GM23338 (cell line): ENCODE data around the gene OTUB2. TPM values are rescaled to one million over a fixed set of nuclear protein-coding genes. Genes with fewer than 3 reads are reported as not detected.

Experiments
- ATAC-seq: fragments of 200-7000 bp; cut with Tn5 transposase; 3 replicates; pipeline ENCODE4 v1.9.1; 2020
- DNase-seq: peaks from one replicate; pipeline ENCODE4 v3.0.0-alpha.2; 2015; ENCODE audit warnings: low spot score
- H2AFZ ChIP-seq: fragments of 200-600 bp; sonication (generic); 2 replicates; pipeline ENCODE4 v1.8.0; 2016; ENCODE audit warnings: antibody characterized with exemption, mild to moderate bottlenecking, moderate library complexity
- H3F3A ChIP-seq: fragments of 200-600 bp; sonication (generic); replicated peaks from 2 replicates; pipeline ENCODE4 v1.8.0; 2017; ENCODE audit warnings: antibody characterized with exemption, mixed run types, low read depth
- H3K27ac ChIP-seq: fragments of 200-600 bp; sonication (generic); 2 replicates; pipeline ENCODE4 v1.6.1; 2016; ENCODE audit warnings: low read depth
- H3K27me3 ChIP-seq: fragments of 200-600 bp; sonication (generic); 2 replicates; pipeline ENCODE4 v1.8.0; 2016; ENCODE audit warnings: mild to moderate bottlenecking, mixed run types, moderate library complexity; ENCODE audit not compliant: insufficient read depth
- H3K36me3 ChIP-seq: fragments of 200-600 bp; sonication (generic); 2 replicates; pipeline ENCODE4 v1.8.0; 2016; ENCODE audit warnings: mild to moderate bottlenecking; ENCODE audit not compliant: insufficient read depth
- H3K4me1 ChIP-seq: fragments of 200-600 bp; sonication (generic); 2 replicates; pipeline ENCODE4 v1.8.0; 2016; ENCODE audit warnings: mild to moderate bottlenecking, moderate library complexity; ENCODE audit not compliant: insufficient read depth
- H3K4me2 ChIP-seq: fragments of 200-600 bp; sonication (generic); 2 replicates; pipeline ENCODE4 v1.7.1; 2017; ENCODE audit warnings: mixed run types
- H3K4me3 ChIP-seq: fragments of 200-600 bp; sonication (generic); 2 replicates; pipeline ENCODE4 v1.6.1; 2016; ENCODE audit warnings: mixed run types
- H3K79me2 ChIP-seq: fragments of 200-600 bp; sonication (generic); replicated peaks from 2 replicates; pipeline ENCODE4 v1.8.0; 2017; ENCODE audit warnings: mild to moderate bottlenecking; ENCODE audit not compliant: insufficient read depth
- H3K9me2 ChIP-seq: fragments of 200-600 bp; sonication (generic); 2 replicates; pipeline ENCODE4 v1.8.0; 2017; ENCODE audit not compliant: insufficient read depth
- H4K20me1 ChIP-seq: fragments of 200-600 bp; sonication (generic); replicated peaks from 2 replicates; pipeline ENCODE4 v1.8.0; 2017; ENCODE audit warnings: mild to moderate bottlenecking; ENCODE audit not compliant: insufficient read depth
- H3K27ac Mint-ChIP-seq: 2 replicates; pipeline ENCODE4 v1.8.0; 2020; ENCODE audit warnings: inconsistent platforms, mild to moderate bottlenecking, moderate library complexity, mixed read lengths
- H3K27me3 Mint-ChIP-seq: 3 replicates; pipeline ENCODE4 v1.8.0; 2022; ENCODE audit warnings: low read depth, mild to moderate bottlenecking, moderate library complexity, mixed read lengths, inconsistent platforms; ENCODE audit not compliant: insufficient read depth, poor library complexity
- H3K36me3 Mint-ChIP-seq: 3 replicates; pipeline ENCODE4 v1.8.0; 2021; ENCODE audit warnings: low read depth, mild to moderate bottlenecking, inconsistent platforms, moderate library complexity, mixed read lengths
- H3K4me1 Mint-ChIP-seq: 3 replicates; pipeline ENCODE4 v1.8.0; 2020; ENCODE audit warnings: mild to moderate bottlenecking, inconsistent platforms, mixed read lengths
- H3K4me3 Mint-ChIP-seq: 3 replicates; pipeline ENCODE4 v1.8.0; 2021; ENCODE audit warnings: moderate library complexity, mild to moderate bottlenecking, inconsistent platforms, mixed read lengths
- H3K9me3 Mint-ChIP-seq: 3 replicates; pipeline ENCODE4 v1.8.0; 2020; ENCODE audit warnings: moderate library complexity, mild to moderate bottlenecking, inconsistent platforms, mixed read lengths
- CREB1 ChIP-seq: fragments of 250-450 bp; sonication (Bioruptor Pico); IDR thresholded peaks from 2 replicates; pipeline ENCODE4 v1.5.0; 2020; ENCODE audit warnings: low read depth, mild to moderate bottlenecking, moderate library complexity
- EZH2phosphoT487 ChIP-seq: fragments of 200-600 bp; sonication (generic); IDR thresholded peaks from one replicate; pipeline ENCODE4 v1.8.1; 2018; ENCODE audit warnings: antibody characterized with exemption; ENCODE audit not compliant: unreplicated experiment
- JUNB ChIP-seq: IDR thresholded peaks from one replicate; pipeline ENCODE4 v1.6.1; 2016; ENCODE audit warnings: antibody characterized with exemption; ENCODE audit not compliant: unreplicated experiment
- POLR2AphosphoS5 ChIP-seq: IDR thresholded peaks from 2 replicates; pipeline ENCODE4 v1.6.1; 2016; ENCODE audit warnings: antibody characterized with exemption, low read depth
- STAT1 ChIP-seq: IDR thresholded peaks from one replicate; pipeline ENCODE4 v1.6.1; 2016; ENCODE audit warnings: antibody characterized with exemption; ENCODE audit not compliant: unreplicated experiment
- ZNF114 ChIP-seq: fragments of 250-450 bp; sonication (Bioruptor Pico); IDR thresholded peaks from 2 replicates; pipeline ENCODE4 v1.5.0; 2020; ENCODE audit warnings: mild to moderate bottlenecking, moderate library complexity
- ZNF331 ChIP-seq: fragments of 250-450 bp; sonication (Bioruptor Pico); IDR thresholded peaks from 2 replicates; pipeline ENCODE4 v1.5.0; 2020; ENCODE audit warnings: low read depth, mild to moderate bottlenecking, moderate library complexity
- ZNF462 ChIP-seq: fragments of 250-450 bp; sonication (Bioruptor Pico); IDR thresholded peaks from 2 replicates; pipeline ENCODE4 v1.5.0; 2020; ENCODE audit warnings: mild to moderate bottlenecking, moderate library complexity
- polyA plus RNA-seq: library from polyadenylated mRNA; unstranded; fragments of >200 nt; fragmentation: Nextera tagmentation; extraction: Ambion mirVana; gene quantifications from 2 replicates; pipeline ENCODE4 v1.2.1, GENCODE V29; 2016
- total RNA-seq: library from RNA; depleted of rRNA; stranded (reverse); fragments of >200 nt; shearing (Covaris generic); gene quantifications from 2 replicates; pipeline ENCODE4 v1.2.3, GENCODE V29; 2014
- TF ChIP-seq, protein P1 (sequence below), 2 experiments: fragments of 200-600 bp in 1 of 2; sonication (generic) in 1 of 2; conservative IDR thresholded peaks; 2 replicates each; pipeline versions ENCODE4 v1.5.1 to v1.6.1; 2016 to 2017; ENCODE audit warnings: antibody characterized with exemption in 2 of 2, low read depth in 2 of 2, mild to moderate bottlenecking in 2 of 2, moderate library complexity in 1 of 2

OTUB2 gene
- total and polyA plus RNA-seq, 2 experiments from 2014 or later = 2.1 to 4.1 TPM

GRCh38 chr14:94054401-94054800, 28.3 kb downstream of the OTUB2 start (continued):
- TF ChIP-seq, protein P1, sequence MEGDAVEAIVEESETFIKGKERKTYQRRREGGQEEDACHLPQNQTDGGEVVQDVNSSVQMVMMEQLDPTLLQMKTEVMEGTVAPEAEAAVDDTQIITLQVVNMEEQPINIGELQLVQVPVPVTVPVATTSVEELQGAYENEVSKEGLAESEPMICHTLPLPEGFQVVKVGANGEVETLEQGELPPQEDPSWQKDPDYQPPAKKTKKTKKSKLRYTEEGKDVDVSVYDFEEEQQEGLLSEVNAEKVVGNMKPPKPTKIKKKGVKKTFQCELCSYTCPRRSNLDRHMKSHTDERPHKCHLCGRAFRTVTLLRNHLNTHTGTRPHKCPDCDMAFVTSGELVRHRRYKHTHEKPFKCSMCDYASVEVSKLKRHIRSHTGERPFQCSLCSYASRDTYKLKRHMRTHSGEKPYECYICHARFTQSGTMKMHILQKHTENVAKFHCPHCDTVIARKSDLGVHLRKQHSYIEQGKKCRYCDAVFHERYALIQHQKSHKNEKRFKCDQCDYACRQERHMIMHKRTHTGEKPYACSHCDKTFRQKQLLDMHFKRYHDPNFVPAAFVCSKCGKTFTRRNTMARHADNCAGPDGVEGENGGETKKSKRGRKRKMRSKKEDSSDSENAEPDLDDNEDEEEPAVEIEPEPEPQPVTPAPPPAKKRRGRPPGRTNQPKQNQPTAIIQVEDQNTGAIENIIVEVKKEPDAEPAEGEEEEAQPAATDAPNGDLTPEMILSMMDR (conservative IDR thresholded peaks at IDR 0.05; ENCODE audit: low read depth in 2 of 2) = no peak
- no peak for TF ChIP-seq JUNB
- no peak for TF ChIP-seq ZNF114 (CRISPR knock-in tag)
- no peak for TF ChIP-seq ZNF462
- TF ChIP-seq EZH2phosphoT487 = no peak
- no peak for TF ChIP-seq CREB1 (CRISPR knock-in tag)

DNA sequence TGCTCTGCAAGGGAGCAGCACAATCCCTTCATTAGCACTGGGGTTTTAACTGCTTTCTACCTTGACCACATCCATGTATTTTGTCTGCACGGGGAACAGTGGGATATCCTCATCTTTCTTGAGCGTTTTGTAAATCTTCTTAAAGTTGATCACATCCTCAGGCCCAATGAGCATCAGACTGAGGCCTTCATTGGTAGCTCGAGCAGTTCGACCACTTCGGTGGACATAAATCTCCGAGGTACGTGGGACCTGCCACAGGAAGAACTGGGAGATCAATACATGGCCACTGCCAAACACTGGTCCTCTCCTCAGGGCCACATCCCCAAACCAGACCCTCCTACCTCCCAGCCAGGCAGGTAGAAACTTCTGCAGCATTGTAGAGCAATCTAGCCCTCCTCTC, 28.8 kb downstream of the OTUB2 start:
- H3K79me2 ChIP-seq = 0 out of 2 replicates have a peak, but pooled peaks cover 10% of the 10 kb centered on the region
- no peaks in the 10 kb centered on the region for H3F3A ChIP-seq
- H3K4me1 ChIP-seq = no peaks in the 10 kb centered on the region
- Mint-ChIP-seq H3K27ac (no peak overlapping the region), H3K9me3 (no peaks in the 10 kb centered on the region), H3K4me3 (no peak overlapping the region), H3K36me3 (peaks cover 84% of the 10 kb centered on the region), H3K4me1 (peaks cover 10% of the 10 kb centered on the region; the same call in 2 of the 3 replicates), H3K27me3 (peaks cover 4% of the 10 kb centered on the region)
- H3K36me3 ChIP-seq = peaks cover 30% of the 10 kb centered on the region
- DNase-seq (no peak), ATAC-seq (no peak)
- H3K27ac ChIP-seq = no peak overlapping the region
- H2AFZ ChIP-seq = no peak overlapping the region
- no peak overlapping the region for H3K4me3 ChIP-seq
- no peak overlapping the region for H3K4me2 ChIP-seq
- H4K20me1 ChIP-seq = peaks cover 10% of the 10 kb centered on the region; the same call in 1 of the 2 replicates
- H3K9me2 ChIP-seq = no peaks in the 10 kb centered on the region
- no peaks in the 10 kb centered on the region for H3K27me3 ChIP-seq
- TF ChIP-seq ZNF331 (CRISPR knock-in tag) (no peak), ZNF462 (no peak), JUNB (no peak), POLR2AphosphoS5 (no peak), STAT1 (no peak)
